DOHH2 (cell line): ENCODE data around the gene PGPEP1.
"Not testable (repeated sequence)": the region's sequence is repeated elsewhere in the genome, so short reads cannot be mapped to it uniquely, and the experiment has no call there.

Source experiments
- H3F3A ChIP-seq: fragments of 200-600 bp; sonication (generic), shearing (Covaris generic); 2 replicates; pipeline ENCODE4 v1.6.0; 2016; ENCODE audit warnings: antibody characterized with exemption, mild to moderate bottlenecking; ENCODE audit not compliant: control insufficient read depth, insufficient read depth
- H3K27ac ChIP-seq: fragments of 200-600 bp; sonication (generic); 2 replicates; pipeline ENCODE4 v1.5.1; 2014; ENCODE audit warnings: low read depth, mild to moderate bottlenecking, low read length, moderate library complexity
- H3K27me3 ChIP-seq: fragments of 200-600 bp; sonication (generic); 2 replicates; pipeline ENCODE4 v1.6.1; 2014; ENCODE audit warnings: mild to moderate bottlenecking, low read length, mixed read lengths; ENCODE audit not compliant: control insufficient read depth
- H3K36me3 ChIP-seq: fragments of 200-600 bp; sonication (generic); 2 replicates; pipeline ENCODE4 v1.6.1; 2014; ENCODE audit warnings: mild to moderate bottlenecking, low read length, moderate library complexity, mixed read lengths; ENCODE audit not compliant: control insufficient read depth
- H3K4me1 ChIP-seq: fragments of 200-600 bp; sonication (generic); 2 replicates; pipeline ENCODE4 v1.6.1; 2014; ENCODE audit warnings: mild to moderate bottlenecking, low read length, mixed read lengths; ENCODE audit not compliant: control insufficient read depth
- H3K4me2 ChIP-seq: fragments of 200-600 bp; sonication (generic); 2 replicates; pipeline ENCODE4 v1.6.0; 2014; ENCODE audit warnings: mild to moderate bottlenecking, low read length, moderate library complexity
- H3K4me3 ChIP-seq: fragments of 200-600 bp; sonication (generic); 2 replicates; pipeline ENCODE4 v1.5.1; 2014; ENCODE audit warnings: mild to moderate bottlenecking, low read length, mixed read lengths
- H3K79me2 ChIP-seq: fragments of 200-600 bp; sonication (generic); 2 replicates; pipeline ENCODE4 v1.6.1; 2014; ENCODE audit warnings: mild to moderate bottlenecking, low read length, mixed read lengths; ENCODE audit not compliant: control insufficient read depth
- H3K9me2 ChIP-seq: fragments of 200-600 bp; sonication (generic); replicated peaks from 2 replicates; pipeline ENCODE4 v1.6.1; 2014; ENCODE audit warnings: mild to moderate bottlenecking, low read length, mixed read lengths; ENCODE audit not compliant: control insufficient read depth
- H3K9me3 ChIP-seq: fragments of 200-600 bp; sonication (generic); 2 replicates; pipeline ENCODE4 v1.6.1; 2014; ENCODE audit warnings: antibody characterized with exemption, low read length, mixed read lengths; ENCODE audit not compliant: control insufficient read depth, insufficient read depth
- H4K20me1 ChIP-seq: fragments of 200-600 bp; sonication (generic); 2 replicates; pipeline ENCODE4 v1.6.0; 2014; ENCODE audit warnings: low read depth, mild to moderate bottlenecking, antibody characterized with exemption, low read length, moderate library complexity; ENCODE audit not compliant: control insufficient read depth, insufficient read depth
- CTCF ChIP-seq: fragments of 200-600 bp; sonication (generic); IDR thresholded peaks from one replicate; pipeline ENCODE4 v1.5.1; 2014; ENCODE audit warnings: antibody characterized with exemption, mild to moderate bottlenecking, low read depth, low read length; ENCODE audit not compliant: poor library complexity, severe bottlenecking
- EZH2phosphoT487 ChIP-seq: fragments of 200-600 bp; sonication (generic); IDR thresholded peaks from 2 replicates; pipeline ENCODE4 v1.6.1; 2017; ENCODE audit warnings: borderline replicate concordance, mild to moderate bottlenecking, antibody characterized with exemption, low read length, moderate library complexity, mixed read lengths

Gene PGPEP1

GRCh38 chr19:18322318-18322758 is 18.1 kb upstream of the PGPEP1 start:
- Histone ChIP-seq H3F3A (peaks cover 16% of the 10 kb centered on the region), H3K4me2 (peak overlapping the region; percentile 98), H3K27me3 (no peaks in the 10 kb centered on the region), H4K20me1 (peaks cover 12% of the 10 kb centered on the region; the same call in 1 of the 2 replicates), H3K4me3 (peak overlapping the region; percentile 87), H3K4me1 (peaks cover 50% of the 10 kb centered on the region), H3K9me2 (no peaks in the 10 kb centered on the region), H3K79me2 (peaks cover 58% of the 10 kb centered on the region), H3K36me3 (peaks cover 43% of the 10 kb centered on the region), H3K9me3 (no peaks in the 10 kb centered on the region), H3K27ac (peak overlapping the region; percentile 72)
- TF ChIP-seq EZH2phosphoT487 (no peak), CTCF (peak; percentile 65)

GRCh38 chr19:18322759-18323460 is 17.5 kb upstream of the PGPEP1 start, which contains the start of gene LSM4:
Gene LSM4, minus strand, starts transcription at chr19:18323076. Its CDS starts 56 bp downstream, at chr19:18323020.
- Histone ChIP-seq H3K27me3 (no peaks in the 10 kb centered on the region), H4K20me1 (peaks cover 12% of the 10 kb centered on the region; the same call in 1 of the 2 replicates), H3K79me2 (peaks cover 52% of the 10 kb centered on the region), H3F3A (peaks cover 16% of the 10 kb centered on the region), H3K9me2 (no peaks in the 10 kb centered on the region), H3K27ac (peak within 1 kb of the TSS; percentile 85), H3K4me2 (peak within 1 kb of the TSS; percentile 98), H3K4me1 (peaks cover 50% of the 10 kb centered on the region), H3K36me3 (peaks cover 41% of the 10 kb centered on the region), H3K4me3 (peak within 1 kb of the TSS; percentile 87), H3K9me3 (no peaks in the 10 kb centered on the region)
- TF ChIP-seq EZH2phosphoT487 (no peak), CTCF (peak; percentile 44)

GRCh38 chr19:18324373-18324731 is 16.0 kb upstream of the PGPEP1 start:
- Histone ChIP-seq H3K4me1 (peaks cover 55% of the 10 kb centered on the region), H3K36me3 (peaks cover 33% of the 10 kb centered on the region), H3K4me2 (peak overlapping the region; percentile 95), H3F3A (peaks cover 16% of the 10 kb centered on the region), H4K20me1 (peaks cover 12% of the 10 kb centered on the region; the same call in 1 of the 2 replicates), H3K79me2 (peaks cover 39% of the 10 kb centered on the region), H3K27ac (peak overlapping the region; percentile 85)
- H3K4me3 ChIP-seq, H3K27me3 ChIP-seq, H3K9me2 ChIP-seq, H3K9me3 ChIP-seq: not testable (repeated sequence)

GRCh38 chr19:18326772-18327171 is 13.6 kb upstream of the PGPEP1 start:
- H4K20me1 ChIP-seq: no peaks in the 10 kb centered on the region
- no peak overlapping the region for H3K4me2 ChIP-seq
- peaks cover 14% of the 10 kb centered on the region for H3F3A ChIP-seq
- peaks cover 36% of the 10 kb centered on the region for H3K4me1 ChIP-seq
- peaks cover 8% of the 10 kb centered on the region for H3K27me3 ChIP-seq
- H3K9me3 ChIP-seq: no peaks in the 10 kb centered on the region
- TF ChIP-seq EZH2phosphoT487 (no peak), CTCF (no peak)
- H3K27ac ChIP-seq: no peak overlapping the region
- H3K4me3 ChIP-seq: no peak overlapping the region
- H3K79me2 ChIP-seq: peaks cover 14% of the 10 kb centered on the region
- no peaks in the 10 kb centered on the region for H3K9me2 ChIP-seq
- H3K36me3 ChIP-seq: peaks cover 9% of the 10 kb centered on the region
